SU-DHL-6 (cell line): ENCODE results near the gene HSF5.

Experiments
- H2AFZ ChIP-seq: fragments of 200-600 bp; sonication (generic); 2 replicates; pipeline ENCODE4 v1.6.1; 2014; ENCODE audit warnings: low read depth, mild to moderate bottlenecking, moderate library complexity, mixed read lengths, antibody characterized with exemption, low read length; ENCODE audit not compliant: severe bottlenecking
- H3F3A ChIP-seq: fragments of 200-600 bp; shearing (Covaris generic); 2 replicates; pipeline ENCODE4 v1.6.0; 2016; ENCODE audit warnings: antibody characterized with exemption, mild to moderate bottlenecking; ENCODE audit not compliant: insufficient read depth
- H3K27ac ChIP-seq: fragments of 200-600 bp; sonication (generic); 2 replicates; pipeline ENCODE4 v1.5.1; 2016; ENCODE audit warnings: low read depth, mild to moderate bottlenecking, low read length, moderate library complexity, mixed read lengths
- H3K27me3 ChIP-seq: fragments of 200-600 bp; sonication (generic), shearing (Covaris generic); 2 replicates; pipeline ENCODE4 v1.6.0; 2014; ENCODE audit warnings: mild to moderate bottlenecking, low read length
- H3K36me3 ChIP-seq: fragments of 200-600 bp; sonication (generic); 2 replicates; pipeline ENCODE4 v1.6.1; 2014; ENCODE audit warnings: mild to moderate bottlenecking, low read length, mixed read lengths
- H3K4me2 ChIP-seq: fragments of 300-600, 200-600 bp; shearing (Covaris generic), sonication (generic); 2 replicates; pipeline ENCODE4 v1.6.0; 2014; ENCODE audit warnings: low read length, low read depth, mild to moderate bottlenecking; ENCODE audit not compliant: poor library complexity, severe bottlenecking
- H3K4me3 ChIP-seq: fragments of 200-600 bp; sonication (generic); 2 replicates; pipeline ENCODE4 v1.5.1; 2014; ENCODE audit warnings: antibody characterized with exemption, low read length, mild to moderate bottlenecking, mixed read lengths; ENCODE audit not compliant: insufficient read depth, poor library complexity, severe bottlenecking
- H3K79me2 ChIP-seq: fragments of 200-600 bp; sonication (generic); 2 replicates; pipeline ENCODE4 v1.6.1; 2014; ENCODE audit warnings: mild to moderate bottlenecking, low read length, moderate library complexity; ENCODE audit not compliant: insufficient read depth
- H3K9ac ChIP-seq: fragments of 200-600 bp; sonication (generic); 2 replicates; pipeline ENCODE4 v1.7.0; 2014; ENCODE audit warnings: mild to moderate bottlenecking, low read length
- H3K9me2 ChIP-seq: fragments of 200-600 bp; sonication (generic); replicated peaks from 2 replicates; pipeline ENCODE4 v1.6.1; 2014; ENCODE audit warnings: low read length; ENCODE audit not compliant: insufficient read depth
- H3K9me3 ChIP-seq: fragments of 200-600 bp; sonication (generic); 2 replicates; pipeline ENCODE4 v1.6.1; 2014; ENCODE audit warnings: low read length, mixed read lengths; ENCODE audit not compliant: insufficient read depth
- H4K20me1 ChIP-seq: fragments of 200-600 bp; sonication (generic); 2 replicates; pipeline ENCODE4 v1.6.1; 2014; ENCODE audit warnings: low read depth, mild to moderate bottlenecking, antibody characterized with exemption, low read length, moderate library complexity, mixed read lengths
- EZH2phosphoT487 ChIP-seq: fragments of 200-600 bp; sonication (generic), shearing (Covaris generic); conservative IDR thresholded peaks from 2 replicates; pipeline ENCODE4 v1.6.1; 2018; ENCODE audit warnings: mild to moderate bottlenecking, antibody characterized with exemption, low read length, moderate library complexity, mixed read lengths
- TF ChIP-seq, protein P1 (sequence below): fragments of 200-600 bp; sonication (generic); IDR thresholded peaks from one replicate; pipeline ENCODE4 v1.5.1; 2017; ENCODE audit warnings: antibody characterized with exemption, mild to moderate bottlenecking, low read length, moderate library complexity; ENCODE audit not compliant: insufficient read depth, poor library complexity, severe bottlenecking

Gene HSF5

DNA sequence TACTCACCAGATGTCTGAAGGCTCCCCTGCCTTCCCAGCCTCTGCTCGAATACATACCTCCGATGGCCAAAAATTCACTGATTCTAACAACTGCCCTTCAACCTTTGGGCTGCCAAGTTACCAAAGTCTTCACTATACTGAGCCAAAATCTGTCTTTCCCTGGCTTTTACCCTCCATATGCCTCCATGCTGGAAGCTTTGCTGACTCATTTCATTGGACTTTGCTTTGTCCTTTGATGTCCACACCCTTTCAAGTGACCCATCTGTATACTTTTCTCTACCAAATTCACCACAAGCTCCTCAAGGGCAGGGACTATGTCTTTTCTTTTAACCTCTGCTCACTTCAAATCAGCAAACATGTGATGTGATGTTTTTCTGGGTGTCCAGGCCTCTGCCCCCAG lies 47.2 kb upstream of the HSF5 start:
- H3K27me3 ChIP-seq = no peaks in the 10 kb centered on the region
- no peaks in the 10 kb centered on the region for H3K79me2 ChIP-seq
- H3F3A ChIP-seq = no peaks in the 10 kb centered on the region
- no peak overlapping the region for H2AFZ ChIP-seq
- H3K36me3 ChIP-seq = no peaks in the 10 kb centered on the region
- H3K9me2 ChIP-seq = no peaks in the 10 kb centered on the region
- no peak overlapping the region for H3K4me2 ChIP-seq
- no peaks in the 10 kb centered on the region for H3K9me3 ChIP-seq
- TF ChIP-seq, protein P1, sequence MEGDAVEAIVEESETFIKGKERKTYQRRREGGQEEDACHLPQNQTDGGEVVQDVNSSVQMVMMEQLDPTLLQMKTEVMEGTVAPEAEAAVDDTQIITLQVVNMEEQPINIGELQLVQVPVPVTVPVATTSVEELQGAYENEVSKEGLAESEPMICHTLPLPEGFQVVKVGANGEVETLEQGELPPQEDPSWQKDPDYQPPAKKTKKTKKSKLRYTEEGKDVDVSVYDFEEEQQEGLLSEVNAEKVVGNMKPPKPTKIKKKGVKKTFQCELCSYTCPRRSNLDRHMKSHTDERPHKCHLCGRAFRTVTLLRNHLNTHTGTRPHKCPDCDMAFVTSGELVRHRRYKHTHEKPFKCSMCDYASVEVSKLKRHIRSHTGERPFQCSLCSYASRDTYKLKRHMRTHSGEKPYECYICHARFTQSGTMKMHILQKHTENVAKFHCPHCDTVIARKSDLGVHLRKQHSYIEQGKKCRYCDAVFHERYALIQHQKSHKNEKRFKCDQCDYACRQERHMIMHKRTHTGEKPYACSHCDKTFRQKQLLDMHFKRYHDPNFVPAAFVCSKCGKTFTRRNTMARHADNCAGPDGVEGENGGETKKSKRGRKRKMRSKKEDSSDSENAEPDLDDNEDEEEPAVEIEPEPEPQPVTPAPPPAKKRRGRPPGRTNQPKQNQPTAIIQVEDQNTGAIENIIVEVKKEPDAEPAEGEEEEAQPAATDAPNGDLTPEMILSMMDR = no peak
- TF ChIP-seq EZH2phosphoT487 = no peak
- no peak overlapping the region for H3K4me3 ChIP-seq
- no peak overlapping the region for H3K27ac ChIP-seq
- H4K20me1 ChIP-seq = no peaks in the 10 kb centered on the region
- no peak overlapping the region for H3K9ac ChIP-seq

DNA sequence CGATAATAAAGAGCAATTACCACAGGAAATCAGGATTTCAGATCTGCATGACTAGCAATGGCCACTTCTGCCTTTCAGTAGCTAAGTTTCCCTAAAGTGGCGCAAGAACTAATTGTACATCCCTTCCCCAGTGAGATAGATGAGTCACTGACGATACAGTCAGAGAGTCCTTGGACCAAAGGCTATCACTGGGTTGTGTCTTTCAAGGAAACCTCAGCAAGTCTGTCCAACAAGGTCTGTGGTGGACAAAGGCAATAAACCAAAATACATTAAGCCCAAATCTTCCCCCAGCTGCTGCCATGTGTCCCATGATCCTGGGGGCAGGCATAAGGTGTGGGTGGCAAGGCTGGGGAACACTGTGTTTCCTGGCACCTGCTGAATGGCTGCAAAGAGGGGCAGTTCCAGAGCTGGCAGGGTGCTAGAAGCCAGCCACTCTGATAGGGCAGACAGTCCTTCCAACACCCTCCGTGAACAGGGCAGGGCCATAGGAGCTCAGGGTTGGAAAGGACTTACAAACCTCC lies 46.8 kb upstream of the HSF5 start:
- Histone ChIP-seq H3K9me2 (no peaks in the 10 kb centered on the region), H3K27ac (no peak overlapping the region), H3K4me3 (no peak overlapping the region), H3K9me3 (no peaks in the 10 kb centered on the region), H3K9ac (no peak overlapping the region), H3K27me3 (no peaks in the 10 kb centered on the region), H2AFZ (no peak overlapping the region), H3K36me3 (no peaks in the 10 kb centered on the region), H3F3A (no peaks in the 10 kb centered on the region), H3K79me2 (no peaks in the 10 kb centered on the region), H3K4me2 (no peak overlapping the region), H4K20me1 (no peaks in the 10 kb centered on the region)
- no peak for TF ChIP-seq EZH2phosphoT487
- TF ChIP-seq, protein P1 = no peak

DNA sequence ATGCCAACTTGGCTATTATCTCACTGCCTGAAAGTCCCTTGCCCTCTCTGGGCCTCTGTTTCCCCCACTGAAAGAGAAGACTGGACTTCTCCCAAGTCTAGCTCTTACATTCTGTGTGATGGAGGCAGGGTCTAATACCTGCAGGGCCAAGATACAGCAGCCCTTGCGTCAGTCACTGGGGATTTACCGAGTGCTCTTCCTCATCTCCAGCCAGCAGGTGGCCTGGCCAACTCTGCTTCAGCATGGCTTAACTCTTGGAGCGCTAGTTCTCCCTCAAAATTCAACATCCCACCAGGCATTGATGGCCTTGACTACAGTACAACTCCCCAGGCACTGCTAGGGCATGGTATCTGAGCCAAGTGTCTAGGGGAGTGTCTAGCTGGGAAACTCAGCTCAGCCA lies 46.1 kb upstream of the HSF5 start:
- Histone ChIP-seq H2AFZ (no peak overlapping the region), H3K27me3 (no peaks in the 10 kb centered on the region), H3K27ac (no peak overlapping the region), H3F3A (no peaks in the 10 kb centered on the region), H3K4me3 (no peak overlapping the region), H3K79me2 (no peaks in the 10 kb centered on the region), H4K20me1 (no peaks in the 10 kb centered on the region), H3K9me2 (no peaks in the 10 kb centered on the region), H3K36me3 (no peaks in the 10 kb centered on the region), H3K4me2 (no peak overlapping the region), H3K9me3 (no peaks in the 10 kb centered on the region), H3K9ac (no peak overlapping the region)
- TF ChIP-seq, protein P1 = no peak
- TF ChIP-seq EZH2phosphoT487 = no peak
